ENCODE measurements around the gene PLXNA4.
A peak's percentile ranks its signal among the peaks of the same experiment; 100 is the strongest.

The PLXNA4 gene

DNA sequence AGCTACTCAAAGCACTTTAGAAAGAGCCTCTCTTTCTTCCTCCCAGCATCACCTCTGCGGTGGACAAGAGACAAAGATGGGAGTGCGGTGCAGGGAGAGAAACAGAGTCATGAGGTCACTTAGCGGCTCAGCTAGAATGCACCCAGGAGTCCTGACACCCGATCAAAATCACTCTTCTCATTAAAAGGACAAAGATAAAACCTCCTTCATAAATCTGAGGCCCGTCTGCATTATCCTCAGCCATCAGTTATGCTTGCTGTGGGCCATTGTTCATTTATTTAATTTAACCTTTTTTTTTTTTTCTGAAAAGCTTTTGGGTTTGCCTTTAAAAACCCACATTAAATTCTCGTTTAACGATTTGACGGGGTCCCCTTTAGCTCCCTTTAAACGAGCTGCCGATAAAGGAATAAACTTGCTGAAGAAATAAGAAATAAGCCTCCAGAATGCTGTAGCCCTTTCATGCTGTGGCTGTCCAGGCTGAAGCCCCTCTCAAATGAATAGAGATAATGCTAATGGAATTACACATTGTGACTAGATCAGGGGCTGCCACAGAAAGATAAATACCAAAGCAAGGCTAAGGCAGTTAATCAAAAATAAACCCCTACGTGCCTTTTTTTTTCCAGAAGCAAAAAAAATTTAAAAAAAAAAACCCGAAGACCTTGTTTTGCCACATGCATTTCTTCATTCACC, 16.1 kb upstream of the PLXNA4 start:
- intact Hi-C loops (cut with DNase I): no loop called here
- no peak for DNase-seq

DNA sequence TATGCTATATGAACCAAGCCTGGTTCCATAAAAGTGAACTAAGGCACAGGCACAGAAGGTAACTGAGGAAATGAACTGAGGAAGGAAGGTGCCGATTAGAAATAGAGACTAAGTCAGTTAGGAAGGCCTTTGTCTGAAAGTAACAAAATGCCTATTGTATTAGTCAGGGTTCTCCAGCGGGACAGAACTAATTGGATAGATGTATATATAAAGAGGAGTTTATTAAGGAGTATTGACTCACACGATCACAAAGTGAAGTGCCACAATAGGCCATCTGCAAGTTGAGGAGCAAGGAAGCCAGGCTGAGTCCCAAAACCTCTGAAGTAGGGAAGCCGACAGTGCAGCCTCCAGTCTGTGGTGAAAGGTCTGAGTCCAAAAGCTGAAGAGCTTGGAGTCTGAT, 13.9 kb upstream of the PLXNA4 start:
- intact Hi-C loops (cut with DNase I): no loop called here
- no peak for DNase-seq

DNA sequence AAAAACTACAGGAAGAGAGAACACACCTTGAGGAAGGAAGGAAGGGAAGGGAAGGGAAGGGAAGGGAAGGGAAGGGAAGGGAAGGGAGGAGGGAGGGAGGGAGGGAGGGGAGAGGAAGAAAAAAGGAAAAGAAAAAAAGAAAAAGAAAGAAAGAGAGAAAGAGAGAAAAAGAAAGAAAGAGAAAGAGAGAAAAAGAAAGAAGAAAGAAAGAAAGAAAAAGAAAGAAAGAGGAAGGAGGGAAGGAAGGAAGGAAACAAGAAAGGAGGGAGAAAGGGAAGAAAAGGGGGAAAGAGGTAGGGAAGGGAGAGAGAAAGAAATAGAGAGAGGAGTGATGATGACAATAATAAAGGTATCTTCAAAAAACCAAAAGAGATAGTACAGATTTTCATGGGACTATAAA, 12.3 kb upstream of the PLXNA4 start:
- intact Hi-C loops (cut with DNase I): loop anchor here (10.0 kb wide), 1 partner anchor 644 kb away; no protein-coding TSS in a partner anchor
- DNase-seq: no peak

DNA sequence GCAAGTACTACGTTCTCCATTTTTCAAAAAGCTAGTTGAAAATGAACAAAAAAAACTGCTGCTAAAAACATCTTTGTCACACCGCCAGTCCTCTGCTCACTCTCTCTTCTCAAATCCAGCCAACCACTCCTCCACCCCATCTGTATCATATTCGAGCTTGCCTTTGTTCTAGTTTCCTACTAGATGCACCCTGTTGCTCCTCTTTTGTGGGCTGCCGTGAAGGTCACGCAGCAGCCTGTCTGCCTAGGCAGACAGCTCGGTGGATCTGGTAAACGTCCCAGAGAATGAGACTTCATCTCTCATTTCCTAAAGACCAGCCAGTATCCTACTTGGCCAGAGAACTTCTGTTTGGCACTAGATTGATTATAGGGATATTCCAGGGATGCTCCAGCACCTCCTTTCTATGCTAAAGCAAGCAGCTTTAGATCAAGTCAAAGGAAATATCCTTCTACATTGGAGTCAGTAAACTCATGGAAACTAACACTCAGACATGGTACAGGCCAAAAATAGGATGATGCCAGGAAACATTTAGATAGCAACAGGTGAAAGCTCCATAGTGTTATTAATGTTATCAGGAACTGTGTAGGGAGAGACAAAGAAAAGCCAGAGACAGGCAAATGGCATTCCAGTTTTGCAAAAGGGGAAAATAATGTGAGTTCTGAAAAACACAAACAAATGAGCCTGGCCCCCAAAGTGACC, 8.7 kb upstream of the PLXNA4 start:
- intact Hi-C loops (cut with DNase I): loop anchor here (5.0 to 10.0 kb wide), 2 partner anchors 268 to 640 kb away; no protein-coding TSS in a partner anchor
- DNase-seq: no peak

DNA sequence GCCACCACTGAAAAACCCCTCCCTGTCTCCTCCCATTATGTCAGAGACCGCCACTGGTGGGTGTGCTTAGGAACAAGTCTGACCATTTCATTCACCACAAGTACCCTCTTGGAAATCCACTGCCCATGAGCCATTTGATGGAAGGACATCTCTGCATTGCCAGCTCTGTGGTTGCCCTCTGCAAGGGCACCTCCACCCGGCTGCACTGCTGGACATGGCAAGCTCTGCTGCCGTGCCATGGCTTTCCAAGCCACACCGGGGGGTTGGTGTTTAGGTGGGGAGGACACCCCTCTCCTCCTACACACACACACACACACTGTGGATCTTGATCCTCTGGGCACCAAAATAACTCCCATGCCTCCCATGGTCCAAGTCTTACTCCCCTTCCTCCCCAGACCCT, 5.2 kb upstream of the PLXNA4 start:
- DNase-seq: no peak
- intact Hi-C loops (cut with DNase I): loop anchor here (5.0 to 10.0 kb wide), 2 partner anchors 264 to 637 kb away; no protein-coding TSS in a partner anchor

DNA sequence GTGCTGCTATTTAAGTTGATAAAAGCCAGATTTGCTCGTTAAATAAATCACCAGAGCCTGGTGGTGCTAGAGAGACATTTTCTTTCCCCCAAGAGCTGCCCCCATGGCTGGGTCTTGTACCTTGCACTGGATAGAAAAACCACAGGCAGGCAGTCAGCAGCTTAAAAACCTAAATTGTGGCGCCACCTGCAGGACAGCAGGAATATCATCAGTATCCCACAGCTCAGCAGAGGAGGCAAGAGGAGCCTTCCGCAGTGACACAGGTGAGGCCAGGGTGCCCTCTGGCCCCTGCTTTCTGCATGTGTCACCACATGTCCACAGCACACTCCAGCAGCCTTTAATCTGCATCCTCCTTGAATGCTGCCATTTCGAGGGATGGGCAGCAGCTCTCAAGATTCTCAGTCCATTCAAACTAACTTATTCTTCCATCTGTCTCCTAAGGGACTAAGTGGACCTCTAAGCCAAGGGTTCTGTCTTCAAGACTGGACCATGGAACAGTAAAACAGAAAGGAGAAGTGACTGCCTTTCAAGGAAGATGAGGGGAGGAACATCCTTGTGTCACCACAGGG, 4.5 kb upstream of the PLXNA4 start:
- DNase-seq: peak; percentile 56 to 92 (median 80)
- intact Hi-C loops (cut with DNase I): loop anchor here (5.0 to 10.0 kb wide), 2 partner anchors 264 to 636 kb away; no protein-coding TSS in a partner anchor

DNA sequence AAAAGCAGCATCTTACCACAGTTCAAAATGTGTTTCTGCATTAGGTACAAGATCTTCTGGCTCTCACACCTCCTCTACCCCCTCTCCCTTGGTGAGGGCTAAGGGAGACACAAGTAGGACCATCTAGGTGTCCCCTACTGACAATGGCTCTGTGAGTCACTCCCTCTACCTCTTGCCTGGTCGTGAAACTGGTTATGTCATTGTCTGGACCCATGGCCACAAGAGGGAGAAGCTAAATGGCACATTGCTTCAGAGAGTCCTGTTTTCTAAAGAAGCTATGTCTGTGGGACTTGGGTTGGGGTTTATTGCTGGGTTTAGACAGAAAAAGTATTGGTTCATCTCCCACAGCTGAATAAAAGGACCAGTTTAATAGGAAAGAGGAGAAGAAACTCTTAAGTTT, 4.0 kb upstream of the PLXNA4 start:
- no peak for DNase-seq
- intact Hi-C loops (cut with DNase I): loop anchor here (5.0 to 10.0 kb wide), 2 partner anchors 263 to 635 kb away; no protein-coding TSS in a partner anchor

DNA sequence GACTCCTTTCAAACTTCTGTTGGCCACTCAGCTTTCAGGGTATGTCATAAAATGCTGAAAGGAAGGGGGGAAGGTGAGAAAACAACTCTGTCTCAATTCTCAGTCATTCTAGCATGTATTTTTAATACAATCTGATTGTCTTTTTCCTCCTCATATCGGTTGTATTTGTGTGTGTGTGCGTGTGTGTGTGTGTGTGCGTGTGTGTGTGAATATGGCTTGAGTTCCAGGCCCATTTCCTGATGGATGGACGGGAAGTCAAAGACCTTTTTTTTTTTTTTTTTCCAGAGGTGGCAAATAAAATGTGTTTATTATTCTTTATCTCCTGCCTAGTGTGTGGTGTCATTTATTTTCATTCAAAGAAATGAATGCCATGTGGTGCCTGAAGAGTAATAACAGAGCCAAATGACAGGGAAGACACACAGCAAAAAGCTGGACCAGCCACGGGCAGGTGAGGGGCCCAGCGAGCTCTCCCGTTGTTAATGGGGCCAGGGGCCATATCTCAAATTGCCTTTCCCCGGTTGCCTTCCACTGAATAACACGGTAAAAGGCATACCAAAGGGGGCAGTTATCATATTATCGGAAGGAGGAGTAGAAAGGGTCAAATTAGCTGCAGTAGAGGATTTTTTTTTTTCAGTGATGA, 3.1 kb upstream of the PLXNA4 start:
- intact Hi-C loops (cut with DNase I): loop anchor here (10.0 kb wide), 1 partner anchor 885 kb away; no protein-coding TSS in a partner anchor
- no peak for DNase-seq

DNA sequence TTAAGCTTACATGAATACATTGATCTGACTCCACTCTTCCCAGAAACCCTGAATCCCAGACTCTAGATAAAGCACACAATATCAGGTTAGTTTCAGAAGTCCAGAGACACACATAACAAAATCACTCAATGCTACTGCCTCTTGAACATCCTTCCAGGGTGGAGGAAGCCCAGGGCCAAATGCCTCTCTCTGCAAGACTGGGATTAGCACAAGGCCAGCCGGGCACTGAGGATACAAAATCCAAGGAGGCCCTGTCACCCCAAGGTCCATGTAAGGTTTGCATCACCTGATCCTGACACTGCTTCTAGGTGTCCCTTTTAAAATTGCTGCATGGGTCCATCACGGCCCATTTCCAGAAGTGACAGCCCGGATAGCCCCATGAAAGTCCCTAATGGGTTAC, 2.6 kb upstream of the PLXNA4 start:
- DNase-seq: peak in 1 of 42 donors; percentile 40
- intact Hi-C loops (cut with DNase I): loop anchor here (10.0 kb wide), 1 partner anchor 884 kb away; no protein-coding TSS in a partner anchor

DNA sequence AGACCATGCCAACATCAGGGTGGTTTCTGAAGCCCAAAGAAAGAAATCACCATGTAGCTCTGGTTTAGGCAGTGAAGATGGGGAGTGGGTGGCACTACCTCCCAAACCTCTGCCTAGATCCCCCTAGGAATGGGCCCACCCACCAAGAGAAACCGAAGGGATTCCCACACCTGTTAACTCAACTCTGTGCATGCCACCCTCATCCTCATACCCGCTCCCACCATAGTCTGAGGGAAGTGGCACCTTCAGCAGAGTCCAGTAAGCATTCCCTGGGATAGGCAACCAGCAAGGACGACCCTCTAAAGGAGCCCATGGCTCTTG, 1.7 kb upstream of the PLXNA4 start:
- no peak for DNase-seq
- intact Hi-C loops (cut with DNase I): loop anchor here (10.0 kb wide), 1 partner anchor 883 kb away; no protein-coding TSS in a partner anchor

DNA sequence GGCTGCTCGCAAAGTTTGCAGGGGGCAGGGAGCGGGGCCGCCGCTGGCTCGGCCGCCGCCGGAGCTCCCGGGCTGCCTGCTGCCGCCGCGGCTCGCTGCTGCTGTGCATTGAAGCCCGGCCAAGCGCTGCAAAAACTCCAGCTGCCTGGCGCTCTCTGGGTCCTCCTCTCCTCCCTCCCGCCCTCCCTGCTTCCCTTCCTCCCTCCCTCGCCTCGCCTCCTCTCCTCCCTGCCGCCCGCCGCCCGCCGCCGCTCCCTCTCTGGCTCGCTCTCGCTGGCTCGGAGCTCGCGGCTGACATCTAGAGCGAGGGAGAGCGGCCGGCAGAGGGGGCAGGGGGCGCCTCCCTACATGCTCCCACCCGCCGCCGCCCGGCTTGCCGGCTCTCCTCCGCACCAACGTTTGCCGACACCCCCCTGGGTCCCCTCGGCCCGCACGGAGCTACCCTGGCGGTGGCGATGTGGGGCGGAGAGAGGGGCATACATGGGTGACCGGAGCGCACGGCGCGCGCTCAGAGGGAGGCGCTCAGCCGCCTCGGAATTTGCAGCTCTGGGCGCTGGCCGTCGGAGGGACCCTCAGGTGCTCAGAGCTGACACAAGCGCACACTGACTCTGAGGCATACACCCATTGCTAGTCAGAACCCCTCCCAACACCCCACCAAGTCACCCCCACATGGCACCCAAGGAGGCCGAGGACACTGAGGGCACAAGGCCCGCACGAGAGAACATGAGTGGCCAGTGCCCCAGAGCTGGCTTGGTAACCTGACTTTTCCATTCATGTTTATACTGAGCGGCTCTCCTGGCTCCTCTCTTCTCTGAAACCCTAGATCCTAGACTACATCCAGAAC, 1.2 kb upstream of the PLXNA4 start:
- peak; percentile 38 to 94 (median 76) for DNase-seq

DNA sequence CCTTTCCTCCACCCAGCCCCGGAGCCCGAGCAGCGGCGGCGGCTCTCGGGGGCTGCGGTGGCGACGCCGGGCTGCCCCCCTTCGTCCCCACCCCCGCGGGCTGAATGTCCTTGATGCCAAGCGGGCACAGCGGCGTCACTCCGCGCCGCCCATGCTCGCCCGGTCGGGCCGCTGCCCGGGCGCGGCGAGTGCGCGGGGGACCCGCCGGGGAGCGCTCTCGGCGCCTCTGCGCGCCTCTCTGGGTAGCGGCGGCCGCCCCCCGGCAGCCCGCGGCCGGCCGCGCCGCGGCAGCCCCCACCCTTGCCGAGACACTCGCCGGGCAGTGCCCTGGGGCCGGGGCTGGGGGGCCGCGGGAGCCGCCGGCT, 433 bp upstream of the PLXNA4 start:
- DNase-seq: peak in 1 of 42 donors; percentile 19
- intact Hi-C loops (cut with DNase I): loop anchor here (10.0 kb wide), 1 partner anchor 882 kb away; no protein-coding TSS in a partner anchor

More for the DNA sequence above, 1.2 kb upstream of the PLXNA4 start:
- intact Hi-C loops (cut with DNase I): loop anchor here (10.0 kb wide), 1 partner anchor 883 kb away; no protein-coding TSS in a partner anchor

DNA sequence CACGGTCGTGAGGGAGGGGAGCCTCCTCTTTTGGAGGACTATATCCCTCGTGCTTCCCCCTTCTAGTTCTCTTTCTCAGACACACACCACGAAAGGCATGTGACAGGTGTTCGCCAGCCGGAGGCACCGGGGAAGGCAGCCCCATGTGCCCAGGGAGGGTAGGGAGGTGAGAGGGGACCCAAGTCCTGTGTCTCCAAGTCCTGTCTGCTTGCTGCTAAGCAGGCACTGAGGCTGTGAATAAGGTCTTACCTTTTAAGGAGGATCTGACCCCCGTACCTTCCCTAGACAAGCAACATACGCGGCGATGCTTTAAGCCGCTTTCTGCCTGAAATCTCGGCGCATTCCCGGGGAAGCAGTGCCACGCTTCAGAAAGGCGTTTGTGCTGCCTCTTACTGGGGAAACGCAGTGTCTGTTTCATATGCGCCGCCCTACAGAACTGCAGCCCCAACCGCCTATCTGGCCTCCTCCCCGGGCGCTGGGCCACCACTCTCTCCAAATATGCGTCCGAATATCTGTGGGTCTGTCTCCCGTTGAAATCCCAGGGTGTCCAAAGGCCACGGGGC, 770 bp downstream of the PLXNA4 start:
- intact Hi-C loops (cut with DNase I): loop anchor here (10.0 kb wide), 1 partner anchor 881 kb away; no protein-coding TSS in a partner anchor
- peak; percentile 39 to 88 (median 70) for DNase-seq

DNA sequence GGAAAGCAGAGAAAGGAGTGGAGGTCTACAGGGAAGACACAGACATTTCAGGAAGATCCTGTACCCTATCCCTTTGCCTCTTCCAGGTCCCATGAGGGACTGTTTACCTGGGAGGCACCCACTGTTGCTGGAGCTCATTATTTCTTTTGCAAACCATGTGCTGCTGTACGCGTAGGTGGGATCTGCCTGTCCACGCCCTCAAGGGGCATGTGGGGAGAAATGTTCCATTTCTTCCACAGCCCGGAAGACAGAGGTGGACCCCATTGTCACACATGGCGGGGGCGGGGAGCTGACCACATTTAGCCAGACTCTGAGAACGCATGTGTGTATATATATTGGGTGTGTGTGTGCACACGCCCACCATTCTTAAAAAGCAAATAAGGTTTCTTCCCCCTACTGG, 2.0 kb downstream of the PLXNA4 start:
- intact Hi-C loops (cut with DNase I): loop anchor here (10.0 kb wide), 1 partner anchor 879 kb away; no protein-coding TSS in a partner anchor
- DNase-seq: peak in 2 of 42 donors; percentile 39 to 42

DNA sequence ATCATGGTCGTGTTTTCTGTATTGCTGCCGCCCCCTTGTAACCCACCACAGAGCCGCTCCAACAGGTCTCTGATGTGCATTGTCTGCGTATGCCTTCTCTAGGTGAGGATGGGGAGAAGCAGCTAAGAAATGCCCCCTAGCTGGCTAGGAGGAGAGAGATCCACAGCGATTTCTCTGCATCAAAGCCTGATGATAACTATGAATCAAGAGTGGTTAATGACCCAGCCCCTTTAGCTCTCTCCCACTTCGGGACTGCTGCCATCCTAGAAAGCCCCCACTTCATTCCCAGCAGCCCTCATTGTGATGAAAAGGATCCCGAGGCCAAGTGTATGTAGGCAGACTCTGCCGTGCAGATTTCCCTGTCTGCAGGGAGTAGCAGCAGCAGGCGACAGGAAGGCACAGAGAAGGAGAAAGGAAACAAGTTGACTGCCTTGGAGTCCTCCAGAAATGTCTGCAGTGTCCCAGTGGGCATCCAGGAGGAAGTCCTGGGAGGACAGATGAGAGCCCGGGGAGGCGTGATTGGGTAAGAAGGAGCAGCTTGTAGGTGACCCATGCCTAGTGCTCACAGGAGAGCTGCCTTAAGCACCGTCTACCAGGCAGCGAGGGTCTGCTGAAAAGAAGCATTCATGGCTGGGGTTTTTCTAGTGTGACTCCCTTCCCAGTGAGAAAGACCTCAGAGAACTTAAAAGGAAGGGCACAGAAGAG, 2.9 kb downstream of the PLXNA4 start:
- intact Hi-C loops (cut with DNase I): loop anchor here (10.0 kb wide), 1 partner anchor 879 kb away; no protein-coding TSS in a partner anchor
- peak in 2 of 42 donors; percentile 20 to 24 for DNase-seq

DNA sequence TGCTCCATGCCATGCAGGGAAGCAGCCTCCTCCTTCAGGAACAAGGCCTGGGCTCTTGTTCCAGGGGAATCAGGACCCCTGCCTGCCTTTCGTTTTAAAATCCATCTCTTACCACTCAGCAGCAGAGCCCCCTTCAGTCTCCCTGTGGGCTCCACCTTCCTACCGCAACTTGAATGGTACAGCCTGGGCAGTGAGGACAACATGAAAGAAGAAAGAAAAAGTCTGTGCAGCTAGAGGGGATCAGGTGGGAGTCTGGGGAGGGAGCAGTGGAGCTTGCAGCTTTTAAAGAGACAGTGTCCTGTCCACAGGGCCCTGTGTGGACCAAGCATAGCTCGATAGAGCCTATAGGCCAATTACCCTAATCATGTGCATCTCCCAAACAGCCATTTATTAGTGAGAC, 3.7 kb downstream of the PLXNA4 start:
- intact Hi-C loops (cut with DNase I): loop anchor here (10.0 kb wide), 1 partner anchor 878 kb away; no protein-coding TSS in a partner anchor
- DNase-seq: no peak

DNA sequence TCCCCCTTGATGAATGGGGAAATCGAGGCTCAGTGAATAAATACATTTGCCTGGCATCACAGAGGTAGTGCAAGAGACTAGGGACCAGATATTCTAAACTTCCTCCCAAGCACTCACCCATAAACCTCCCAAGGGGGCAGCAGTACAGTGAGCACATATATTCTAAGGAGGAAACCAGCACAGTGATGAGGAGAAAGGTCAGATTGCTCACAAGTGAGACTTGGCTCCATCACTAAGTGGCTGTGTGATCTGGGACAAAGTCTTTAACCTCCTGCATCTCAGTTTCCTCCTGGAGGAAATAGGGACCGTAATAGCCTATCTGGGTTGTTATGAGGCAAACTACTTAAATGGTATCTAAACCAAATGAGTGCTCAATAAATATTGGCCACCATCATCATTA, 4.3 kb downstream of the PLXNA4 start:
- intact Hi-C loops (cut with DNase I): loop anchor here (10.0 kb wide), 1 partner anchor 877 kb away; no protein-coding TSS in a partner anchor
- DNase-seq: no peak
